GM20000 (cell line): ENCODE results near the gene LMTK3.
"Not testable (repeated sequence)": the region's sequence is repeated elsewhere in the genome, so short reads cannot be mapped to it uniquely, and the experiment has no call there.

ENCODE experiments used
- DNase-seq: peaks from one replicate; pipeline ENCODE4 v3.0.0; 2012; ENCODE audit warnings: low spot score
- TF ChIP-seq, protein P1 (sequence below): IDR thresholded peaks from 2 replicates; pipeline ENCODE4 v1.5.1; 2012; ENCODE audit warnings: mild to moderate bottlenecking, control low read depth; ENCODE audit errors: extremely low read depth, missing control alignments

Gene LMTK3

DNA sequence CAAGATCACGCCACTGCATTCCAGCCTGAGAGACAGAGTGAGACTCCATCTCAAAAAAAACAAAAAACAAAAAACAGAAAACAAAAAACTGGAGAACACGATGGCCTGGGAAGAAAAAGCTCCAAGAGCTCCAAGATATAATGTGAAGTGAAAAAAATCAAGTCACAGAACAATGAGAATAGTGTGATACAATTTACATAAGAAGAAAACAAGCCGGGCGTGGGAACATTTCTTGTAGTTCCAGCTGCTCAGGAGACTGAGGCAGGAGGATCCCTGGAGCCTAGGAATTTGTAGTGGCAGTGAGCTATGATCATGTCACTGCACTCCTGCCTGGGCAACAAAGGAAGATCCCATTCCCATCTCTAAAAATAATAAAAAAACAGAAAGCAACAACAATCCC is 8.5 kb upstream of the LMTK3 start:
- DNase-seq = no peak
- TF ChIP-seq, protein P1, sequence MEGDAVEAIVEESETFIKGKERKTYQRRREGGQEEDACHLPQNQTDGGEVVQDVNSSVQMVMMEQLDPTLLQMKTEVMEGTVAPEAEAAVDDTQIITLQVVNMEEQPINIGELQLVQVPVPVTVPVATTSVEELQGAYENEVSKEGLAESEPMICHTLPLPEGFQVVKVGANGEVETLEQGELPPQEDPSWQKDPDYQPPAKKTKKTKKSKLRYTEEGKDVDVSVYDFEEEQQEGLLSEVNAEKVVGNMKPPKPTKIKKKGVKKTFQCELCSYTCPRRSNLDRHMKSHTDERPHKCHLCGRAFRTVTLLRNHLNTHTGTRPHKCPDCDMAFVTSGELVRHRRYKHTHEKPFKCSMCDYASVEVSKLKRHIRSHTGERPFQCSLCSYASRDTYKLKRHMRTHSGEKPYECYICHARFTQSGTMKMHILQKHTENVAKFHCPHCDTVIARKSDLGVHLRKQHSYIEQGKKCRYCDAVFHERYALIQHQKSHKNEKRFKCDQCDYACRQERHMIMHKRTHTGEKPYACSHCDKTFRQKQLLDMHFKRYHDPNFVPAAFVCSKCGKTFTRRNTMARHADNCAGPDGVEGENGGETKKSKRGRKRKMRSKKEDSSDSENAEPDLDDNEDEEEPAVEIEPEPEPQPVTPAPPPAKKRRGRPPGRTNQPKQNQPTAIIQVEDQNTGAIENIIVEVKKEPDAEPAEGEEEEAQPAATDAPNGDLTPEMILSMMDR = no peak

- DNase-seq = not testable (repeated sequence)
These were observed 7.8 kb upstream of the LMTK3 start for GRCh38 chr19:48519426-48519825.

DNA sequence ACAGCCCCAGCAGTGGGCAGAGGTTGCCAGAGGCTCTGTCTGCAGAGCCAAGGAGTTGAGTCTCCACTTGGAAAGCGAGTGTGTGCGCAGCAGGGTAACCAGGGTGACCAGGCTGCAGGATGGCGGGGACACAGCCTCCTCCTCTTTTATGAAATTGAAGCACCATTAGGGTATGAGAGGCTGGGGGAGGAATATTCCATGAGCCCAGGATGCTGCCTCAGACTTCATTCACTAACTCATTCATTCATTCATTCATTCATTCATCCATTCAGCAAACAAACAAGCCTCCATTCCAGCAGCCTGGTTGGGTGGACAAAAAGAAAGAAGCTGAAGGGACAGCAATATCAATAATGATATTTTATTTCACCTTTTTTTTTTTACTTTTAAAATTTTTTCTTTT is 6.6 kb upstream of the LMTK3 start:
- no peak for DNase-seq
- TF ChIP-seq, protein P1 = no peak

DNA sequence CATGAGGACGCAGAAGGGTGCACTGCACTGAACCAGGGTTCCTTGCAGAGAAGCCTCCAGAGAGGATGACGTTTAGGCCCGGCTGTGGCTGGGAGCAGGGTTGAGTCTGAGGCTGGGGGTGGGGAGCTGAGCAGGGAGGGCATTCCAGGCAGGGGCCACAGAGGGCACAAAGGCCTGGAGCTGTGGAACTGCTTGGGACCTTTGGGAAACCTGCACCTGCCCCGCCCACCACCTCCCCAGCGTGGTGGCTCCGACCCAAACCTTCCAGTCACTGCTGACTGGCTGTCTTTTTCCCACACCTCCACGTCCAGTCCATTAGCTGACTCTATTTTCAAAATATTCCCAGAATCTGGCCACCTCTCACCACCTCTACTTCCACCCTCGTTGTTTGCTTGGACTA is 4.9 kb upstream of the LMTK3 start:
- no peak for DNase-seq

DNA sequence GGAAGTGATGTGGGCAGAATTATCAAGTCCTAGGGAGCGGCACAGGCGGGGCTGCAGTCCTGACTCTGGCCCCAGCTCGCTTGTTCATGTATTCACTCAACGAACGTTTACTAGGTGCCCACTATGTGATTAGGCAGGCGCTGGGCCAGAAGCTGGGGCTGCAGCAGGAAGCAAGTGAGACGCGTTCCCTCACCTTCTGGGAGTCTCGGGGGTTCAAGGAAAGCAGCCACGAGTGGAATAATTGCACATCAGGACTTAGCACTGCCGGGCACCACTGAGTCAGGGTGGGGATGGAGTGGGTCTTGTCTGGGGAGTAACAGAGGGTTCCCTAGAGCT is 2.5 kb upstream of the LMTK3 start:
- TF ChIP-seq, protein P1 = no peak
- DNase-seq = no peak

More for the DNA sequence above, 4.9 kb upstream of the LMTK3 start:
- TF ChIP-seq, protein P1 = no peak

DNA sequence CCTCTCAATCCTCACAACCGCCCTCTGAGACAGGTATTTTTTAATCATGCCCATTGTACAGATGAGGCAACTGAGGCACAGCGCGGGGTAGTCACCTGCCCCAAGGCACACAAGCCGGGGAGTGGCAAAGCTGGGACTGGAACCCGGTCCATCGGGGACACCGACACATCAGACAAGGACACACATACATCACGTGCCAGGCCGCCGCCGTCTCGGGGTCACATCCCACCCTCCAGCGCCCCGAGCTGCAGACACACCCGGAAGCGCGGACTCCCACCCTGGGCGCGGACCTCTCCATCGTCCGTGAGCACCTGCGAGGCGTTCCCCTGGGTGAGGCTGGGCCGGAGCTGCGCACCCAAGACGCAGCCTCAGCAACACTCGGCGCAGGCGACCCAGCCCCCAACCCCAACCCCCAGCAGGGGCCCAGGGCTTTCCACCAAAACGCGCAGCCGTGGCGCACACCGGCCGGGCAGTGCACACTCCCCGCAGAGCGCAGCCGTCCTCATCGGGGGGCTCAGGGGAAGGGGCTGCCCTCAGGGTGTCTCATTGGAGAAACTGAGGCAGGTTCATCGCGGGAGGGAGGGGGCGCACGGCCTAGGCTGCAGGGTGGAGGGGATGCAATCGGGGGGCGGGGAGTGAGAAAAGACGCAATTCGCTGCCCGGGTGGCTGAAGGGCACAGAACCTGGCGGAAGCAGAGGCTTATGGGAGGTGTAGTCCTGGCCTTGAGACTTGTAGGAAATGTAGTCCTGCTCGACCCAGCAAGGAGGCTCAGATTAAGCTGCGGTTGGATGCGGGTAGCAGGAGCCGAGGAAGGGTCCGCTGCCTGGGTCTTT is 1.9 kb upstream of the LMTK3 start:
- TF ChIP-seq, protein P1 = no peak
- DNase-seq = peak; percentile 87

GRCh38 chr19:48512504-48513288 is 1.1 kb upstream of the LMTK3 start:
- TF ChIP-seq, protein P1 = no peak
- DNase-seq = peak; percentile 16
